Epidermal melanocyte (primary cell): ENCODE data around the gene DDX10.
"Not testable (repeated sequence)": the region's sequence is repeated elsewhere in the genome, so short reads cannot be mapped to it uniquely, and the experiment has no call there.

Experiments
- DNase-seq: peaks from one replicate; pipeline ENCODE4 v3.0.0; 2011; ENCODE audit warnings: low spot score; ENCODE audit not compliant: insufficient read length

DDX10 gene

GRCh38 chr11:108715239-108715638 lies 50.4 kb downstream of the DDX10 start:
- no peak for DNase-seq

GRCh38 chr11:108718466-108718865 lies 53.6 kb downstream of the DDX10 start:
- no peak for DNase-seq

- DNase-seq, result no peak
These were observed 60.3 kb downstream of the DDX10 start for GRCh38 chr11:108724974-108725689.

- no peak for DNase-seq
These were observed 61.4 kb downstream of the DDX10 start for GRCh38 chr11:108726077-108726800.

GRCh38 chr11:108727665-108728064 lies 62.8 kb downstream of the DDX10 start:
- DNase-seq, result no peak

- DNase-seq, result no peak
These were observed 64.5 kb downstream of the DDX10 start for GRCh38 chr11:108729227-108729871.

GRCh38 chr11:108732395-108732794 lies 67.5 kb downstream of the DDX10 start:
- DNase-seq, result no peak

GRCh38 chr11:108733479-108734116 lies 68.7 kb downstream of the DDX10 start:
- no peak for DNase-seq

- DNase-seq, result no peak
These were observed 69.4 kb downstream of the DDX10 start for GRCh38 chr11:108734283-108734682.

GRCh38 chr11:108734956-108735559 lies 70.2 kb downstream of the DDX10 start:
- no peak for DNase-seq

- not testable (repeated sequence) for DNase-seq
These were observed 75.3 kb downstream of the DDX10 start for GRCh38 chr11:108740132-108740531.

- no peak for DNase-seq
These were observed 79.0 kb downstream of the DDX10 start for GRCh38 chr11:108743851-108744250.

GRCh38 chr11:108748968-108749367 lies 84.1 kb downstream of the DDX10 start:
- DNase-seq, result no peak

GRCh38 chr11:108751444-108751843 lies 86.6 kb downstream of the DDX10 start:
- no peak for DNase-seq

- no peak for DNase-seq
These were observed 87.5 kb downstream of the DDX10 start for GRCh38 chr11:108752297-108752751.

GRCh38 chr11:108754901-108755625 lies 90.2 kb downstream of the DDX10 start:
- no peak for DNase-seq

- DNase-seq, result no peak
These were observed 92.8 kb downstream of the DDX10 start for GRCh38 chr11:108757630-108758029.

GRCh38 chr11:108758458-108758857 lies 93.6 kb downstream of the DDX10 start:
- DNase-seq, result no peak

GRCh38 chr11:108766596-108767173 lies 101.8 kb downstream of the DDX10 start:
- DNase-seq, result no peak

- no peak for DNase-seq
These were observed 103.5 kb downstream of the DDX10 start for GRCh38 chr11:108768370-108768769.
